Measurements from ENCODE around the gene OR6V1. TPM values are rescaled to one million over a fixed set of nuclear protein-coding genes. Genes with fewer than 3 reads are reported as not detected.

The OR6V1 gene
- total and polyA plus RNA-seq, 7 donors: not detected

DNA sequence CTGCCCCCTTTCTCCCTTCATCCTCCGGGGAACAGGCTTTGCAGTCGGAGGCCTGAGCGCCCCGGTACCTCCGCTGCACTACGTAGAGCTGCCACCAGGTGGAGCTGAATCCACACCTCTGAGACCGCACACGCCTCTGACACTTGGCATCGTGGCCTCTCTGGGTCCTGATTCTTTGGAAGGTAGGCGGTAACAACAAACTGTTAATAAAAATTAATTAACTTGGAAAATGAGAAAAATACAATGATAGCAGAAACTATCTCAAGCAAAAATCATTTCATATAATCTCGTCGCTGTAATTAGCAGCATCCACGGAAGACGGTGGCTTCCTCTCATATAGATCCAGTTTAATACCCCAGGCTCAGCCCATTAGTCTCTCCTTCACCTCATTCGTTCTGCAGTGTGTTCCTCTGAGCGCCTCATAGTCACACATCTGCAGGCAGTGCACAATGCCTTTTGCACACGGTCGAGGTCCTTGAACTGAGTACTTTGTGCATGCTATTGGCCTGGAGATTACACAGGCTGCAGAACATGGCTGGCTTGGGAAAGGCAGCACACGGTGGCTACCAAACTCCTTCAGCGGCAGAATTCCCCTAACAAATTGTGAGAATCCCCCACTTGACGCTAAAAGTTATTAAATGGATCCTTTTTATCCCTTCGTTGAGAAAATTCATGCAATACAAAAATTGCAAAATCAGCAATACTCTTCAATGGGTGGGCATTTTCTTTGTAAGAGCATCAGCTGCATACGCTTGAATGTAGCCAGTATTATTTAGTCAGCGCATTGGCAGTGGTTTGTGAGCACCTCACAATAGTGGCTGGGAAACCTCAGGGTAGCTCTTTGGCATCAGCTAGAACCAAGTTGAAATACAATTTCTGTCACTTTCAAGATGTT lies 43.9 kb upstream of the OR6V1 start:
- H3K4me1 ChIP-seq: peaks cover 0 to 5% (median 3%) of the 10 kb centered on the region in 4 donors
- H3K36me3 ChIP-seq: no peaks in the 10 kb centered on the region
- H3K4me3 ChIP-seq: no peak overlapping the region
- DNase-seq: peak; percentile 80
- TF ChIP-seq, protein P1, sequence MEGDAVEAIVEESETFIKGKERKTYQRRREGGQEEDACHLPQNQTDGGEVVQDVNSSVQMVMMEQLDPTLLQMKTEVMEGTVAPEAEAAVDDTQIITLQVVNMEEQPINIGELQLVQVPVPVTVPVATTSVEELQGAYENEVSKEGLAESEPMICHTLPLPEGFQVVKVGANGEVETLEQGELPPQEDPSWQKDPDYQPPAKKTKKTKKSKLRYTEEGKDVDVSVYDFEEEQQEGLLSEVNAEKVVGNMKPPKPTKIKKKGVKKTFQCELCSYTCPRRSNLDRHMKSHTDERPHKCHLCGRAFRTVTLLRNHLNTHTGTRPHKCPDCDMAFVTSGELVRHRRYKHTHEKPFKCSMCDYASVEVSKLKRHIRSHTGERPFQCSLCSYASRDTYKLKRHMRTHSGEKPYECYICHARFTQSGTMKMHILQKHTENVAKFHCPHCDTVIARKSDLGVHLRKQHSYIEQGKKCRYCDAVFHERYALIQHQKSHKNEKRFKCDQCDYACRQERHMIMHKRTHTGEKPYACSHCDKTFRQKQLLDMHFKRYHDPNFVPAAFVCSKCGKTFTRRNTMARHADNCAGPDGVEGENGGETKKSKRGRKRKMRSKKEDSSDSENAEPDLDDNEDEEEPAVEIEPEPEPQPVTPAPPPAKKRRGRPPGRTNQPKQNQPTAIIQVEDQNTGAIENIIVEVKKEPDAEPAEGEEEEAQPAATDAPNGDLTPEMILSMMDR (IDR thresholded peaks at IDR 0.05): peak; percentile 89 to 92 (median 92)
- TF ChIP-seq POLR2A (IDR thresholded peaks at IDR 0.05): no peak
- no peak for TF ChIP-seq EP300 (IDR thresholded peaks at IDR 0.05)
- 44 to 49% methylated on average over 24 of the region's 24 CpGs for WGBS, 2 donors
- no peaks in the 10 kb centered on the region for H3K9me3 ChIP-seq
- intact Hi-C loops (cut with DNase I): loop anchor here (1.0 kb wide), 1 partner anchor 207 kb away; no protein-coding TSS in a partner anchor
- no peak overlapping the region for H3K27ac ChIP-seq
- no peaks in the 10 kb centered on the region for H3K27me3 ChIP-seq

DNA sequence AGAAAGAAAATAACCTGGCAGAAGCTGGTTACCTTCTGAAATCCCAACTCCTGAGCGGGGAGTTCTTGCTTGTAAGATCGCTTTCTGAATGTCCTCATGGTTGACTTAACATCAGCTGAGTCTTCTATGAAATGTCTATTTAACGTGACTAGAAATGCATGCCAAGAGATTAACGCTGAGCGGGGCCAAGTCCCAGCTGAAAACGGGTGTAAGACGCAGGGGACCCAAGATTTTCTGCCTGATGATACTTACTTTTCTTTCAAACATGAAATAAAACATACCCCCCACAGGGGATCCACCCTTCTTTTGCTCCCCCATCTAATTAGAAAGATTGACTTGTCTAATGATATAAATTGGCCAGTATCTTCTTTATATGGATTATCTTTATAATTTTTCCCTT lies 40.1 kb upstream of the OR6V1 start:
- TF ChIP-seq EP300 (IDR thresholded peaks at IDR 0.05): no peak
- TF ChIP-seq, protein P1 (IDR thresholded peaks at IDR 0.05): no peak
- TF ChIP-seq POLR2AphosphoS5 (IDR thresholded peaks at IDR 0.05): no peak
- TF ChIP-seq POLR2A (IDR thresholded peaks at IDR 0.05): no peak
- Histone ChIP-seq H3K27me3 (no peaks in the 10 kb centered on the region), H3K9me3 (no peaks in the 10 kb centered on the region), H3K4me3 (no peak overlapping the region), H3K36me3 (no peaks in the 10 kb centered on the region), H3K4me1 (peaks cover 0 to 20% (median 18%) of the 10 kb centered on the region in 4 donors), H3K27ac (no peak overlapping the region)
- intact Hi-C loops (cut with DNase I): loop anchor here (10.0 kb wide), 1 partner anchor 423 kb away; no protein-coding TSS in a partner anchor
- DNase-seq: no peak
- 86 to 89% methylated on average over 7 of the region's 7 CpGs for WGBS, 2 donors

DNA sequence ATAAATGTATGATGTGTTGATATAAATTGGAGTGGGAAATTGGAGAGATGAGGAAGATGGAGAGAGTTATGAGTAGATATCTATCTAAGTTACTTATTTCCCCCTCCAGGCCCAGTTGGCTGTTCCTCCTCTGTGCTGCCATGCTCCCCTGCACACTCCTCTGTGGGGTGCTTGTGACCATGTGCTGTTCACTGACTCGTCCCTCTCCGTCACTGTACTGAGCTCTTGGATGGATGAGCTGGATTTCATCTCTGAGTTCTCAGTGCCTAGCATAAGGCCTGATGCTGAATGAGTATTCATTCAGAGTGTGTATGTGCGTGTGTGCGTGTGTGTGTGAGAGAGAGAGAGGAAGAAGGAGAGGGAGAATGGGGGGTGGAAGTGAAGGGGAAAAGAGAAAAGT lies 39.7 kb upstream of the OR6V1 start:
- peaks cover 0 to 20% (median 18%) of the 10 kb centered on the region in 4 donors for H3K4me1 ChIP-seq
- TF ChIP-seq, protein P1 (IDR thresholded peaks at IDR 0.05): no peak
- TF ChIP-seq EP300 (IDR thresholded peaks at IDR 0.05) (no peak), POLR2A (IDR thresholded peaks at IDR 0.05) (no peak), POLR2AphosphoS5 (IDR thresholded peaks at IDR 0.05) (no peak)
- no peaks in the 10 kb centered on the region for H3K9me3 ChIP-seq
- H3K36me3 ChIP-seq: no peaks in the 10 kb centered on the region
- 84 to 94% methylated on average over 4 of the region's 4 CpGs for WGBS, 2 donors
- no peak overlapping the region for H3K27ac ChIP-seq
- intact Hi-C loops (cut with DNase I): loop anchor here (10.0 kb wide), 1 partner anchor 422 kb away; no protein-coding TSS in a partner anchor
- DNase-seq: no peak
- H3K27me3 ChIP-seq: no peaks in the 10 kb centered on the region
- H3K4me3 ChIP-seq: no peak overlapping the region

DNA sequence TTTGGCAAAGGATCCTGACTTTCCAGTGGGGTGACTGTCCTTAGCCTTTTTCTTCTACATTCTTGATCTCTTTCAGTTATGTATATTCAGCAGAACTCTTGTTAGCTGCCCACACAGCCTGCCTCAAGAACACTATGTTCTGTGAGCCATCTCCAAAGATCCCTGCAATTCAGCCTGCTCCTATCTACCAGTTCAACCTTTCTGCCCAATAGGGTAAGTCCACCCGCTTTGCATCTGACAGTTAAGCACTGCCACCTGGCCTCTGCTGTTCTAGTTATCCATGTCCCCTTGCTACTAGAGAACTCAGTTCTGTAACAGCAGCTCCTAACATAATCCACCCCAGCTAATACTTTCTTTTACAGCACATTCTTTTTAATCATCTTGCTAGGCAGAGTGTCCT lies 38.7 kb upstream of the OR6V1 start:
- TF ChIP-seq EP300 (IDR thresholded peaks at IDR 0.05) (no peak), POLR2AphosphoS5 (IDR thresholded peaks at IDR 0.05) (no peak), POLR2A (IDR thresholded peaks at IDR 0.05) (no peak)
- TF ChIP-seq, protein P1 (IDR thresholded peaks at IDR 0.05): no peak
- Histone ChIP-seq H3K4me3 (no peak overlapping the region), H3K4me1 (peaks cover 0 to 20% (median 18%) of the 10 kb centered on the region in 4 donors), H3K9me3 (no peaks in the 10 kb centered on the region), H3K27me3 (no peaks in the 10 kb centered on the region), H3K27ac (peak overlapping the region; percentile 13 to 67 (median 47)), H3K36me3 (no peaks in the 10 kb centered on the region)
- WGBS, 2 donors: 75 to 93% methylated on average over 1 of the region's 1 CpG
- intact Hi-C loops (cut with DNase I): loop anchor here (10.0 kb wide), 1 partner anchor 421 kb away; no protein-coding TSS in a partner anchor
- no peak for DNase-seq
